K562 (cell line): Measurements from ENCODE around the gene RANGAP1. TPM values are rescaled to one million over a fixed set of nuclear protein-coding genes. Genes with fewer than 3 reads are reported as not detected.

ENCODE experiments used
- ATF1 ChIP-seq, 2 experiments: fragments of 450-650 bp in 1 of 2; IDR thresholded peaks; 2 replicates each; pipeline ENCODE4 v1.6.1; 2016; ENCODE audit warnings: missing compliant biosample characterization in 1 of 2, missing genetic modification characterization in 1 of 2
- CEBPG ChIP-seq, 3 experiments: fragments of 200-800 bp in 1 of 3; sonication (Bioruptor generic) in 1 of 3; sonication (generic) in 1 of 3; formaldehyde crosslinking in 1 of 3; IDR thresholded peaks in 2 of 3; conservative IDR thresholded peaks in 1 of 3; 2 replicates each; pipeline versions ENCODE4 v1.6.1 to v1.8.0; 2016 to 2022; ENCODE audit warnings: missing compliant biosample characterization in 2 of 3, missing genetic modification characterization in 2 of 3, mild to moderate bottlenecking in 1 of 3, missing genetic modification reagents in 1 of 3
- PURB ChIP-seq: sonication (generic); formaldehyde crosslinking; IDR thresholded peaks from 2 replicates; pipeline ENCODE4 v1.9.0; 2021; ENCODE audit warnings: low read depth, mild to moderate bottlenecking, missing genetic modification reagents
- RBM17 ChIP-seq: fragments of 200-400 bp; formaldehyde crosslinking; IDR thresholded peaks from 2 replicates; pipeline ENCODE4 v1.6.1; 2017; ENCODE audit warnings: low read depth, mild to moderate bottlenecking, low read length, borderline replicate concordance
- SOX6 ChIP-seq: fragments of 450-650 bp; IDR thresholded peaks from 2 replicates; pipeline ENCODE4 v1.6.1; 2014; ENCODE audit warnings: mild to moderate bottlenecking
- ZFP30 ChIP-seq: fragments of 250-450 bp; sonication (Bioruptor Pico); IDR thresholded peaks from 2 replicates; pipeline ENCODE4 v1.8.0; 2022; ENCODE audit warnings: moderate library complexity, mild to moderate bottlenecking, inconsistent platforms, borderline replicate concordance
- ZKSCAN3 ChIP-seq: fragments of 250-450 bp; sonication (Bioruptor Pico); IDR thresholded peaks from 2 replicates; pipeline ENCODE4 v1.4.0; 2020
- ZNF12 ChIP-seq: sonication (generic); formaldehyde crosslinking; IDR thresholded peaks from 2 replicates; pipeline ENCODE4 v1.4.0; 2020; ENCODE audit warnings: mild to moderate bottlenecking, missing genetic modification reagents
- ZNF165 ChIP-seq: fragments of 250-450 bp; sonication (Bioruptor Pico); IDR thresholded peaks from 2 replicates; pipeline ENCODE4 v1.4.0; 2020; ENCODE audit warnings: borderline replicate concordance
- ZNF778 ChIP-seq: fragments of 450-650 bp; formaldehyde crosslinking; IDR thresholded peaks from 2 replicates; pipeline ENCODE4 v1.4.0; 2020; ENCODE audit warnings: mild to moderate bottlenecking, moderate library complexity
- polyA plus RNA-seq, 8 experiments: library from polyadenylated mRNA; depleted of rRNA in 4 of 8; stranded (reverse) in 5 of 8; unstranded in 3 of 8; fragments of >200 nt; fragmentation: Nextera tagmentation in 2 of 8; fragmentation: Illumina TruSeq in 1 of 8; extraction: Ambion mirVana in 2 of 8; extraction: Trizol in 1 of 8; gene quantifications; 2 replicates each; pipeline versions ENCODE4 v1.2.1 to v1.2.3, GENCODE V29; 2011 to 2014; ENCODE audit warnings: inconsistent platforms in 1 of 8, missing spikeins in 1 of 8
- total RNA-seq, 7 experiments: library from RNA; depleted of rRNA in 6 of 7; stranded (reverse); fragments of >200 nt in 6 of 7; fragmentation: Illumina TruSeq in 2 of 7; extraction: Trizol in 2 of 7; gene quantifications; 2 replicates each; pipeline versions ENCODE4 v1.2.1 to v1.2.3, GENCODE V29; 2011 to 2021; ENCODE audit warnings: low replicate concordance in 1 of 7
- TF ChIP-seq, protein P1 (sequence below): sonication (generic); formaldehyde crosslinking; IDR thresholded peaks from 2 replicates; pipeline ENCODE4 v1.8.1; 2023; ENCODE audit warnings: missing genetic modification reagents, mild to moderate bottlenecking, borderline replicate concordance
- TF ChIP-seq, protein P2 (sequence below): fragments of 250-450 bp; sonication (Bioruptor Pico); IDR thresholded peaks from 2 replicates; pipeline ENCODE4 v1.4.0; 2020; ENCODE audit warnings: mild to moderate bottlenecking, moderate library complexity
- TF ChIP-seq, protein P3 (sequence below): fragments of 250-450 bp; sonication (Bioruptor Pico); IDR thresholded peaks from 2 replicates; pipeline ENCODE4 v1.5.0; 2020; ENCODE audit warnings: mild to moderate bottlenecking, borderline replicate concordance

RANGAP1 gene
- total and polyA plus RNA-seq, 9 of the 15 experiments (the other 6 are each of a cell fraction or from before 2014, with no cell fraction given), result 2.1 to 104 (median 50.6) TPM

DNA sequence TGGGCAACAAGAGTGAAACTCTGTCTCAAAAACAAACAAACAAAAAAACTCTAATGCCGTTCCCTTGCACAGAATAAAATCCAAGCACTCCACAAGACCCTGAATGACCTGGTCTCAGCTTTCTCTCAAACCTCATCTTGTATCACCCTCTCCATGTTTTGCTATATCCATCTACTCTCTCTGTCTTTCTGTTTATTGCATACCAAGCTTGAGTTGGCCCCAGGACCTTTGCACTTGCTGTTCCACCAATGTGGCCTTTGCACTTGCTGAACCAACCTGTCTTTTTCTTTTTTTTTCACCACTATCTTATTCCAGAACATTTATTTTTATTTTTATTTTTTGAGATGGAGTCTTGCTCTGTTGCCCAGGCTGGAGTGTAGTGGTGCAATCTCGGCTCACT, 82.9 kb downstream of the RANGAP1 start (continued):
- TF ChIP-seq, protein P1, sequence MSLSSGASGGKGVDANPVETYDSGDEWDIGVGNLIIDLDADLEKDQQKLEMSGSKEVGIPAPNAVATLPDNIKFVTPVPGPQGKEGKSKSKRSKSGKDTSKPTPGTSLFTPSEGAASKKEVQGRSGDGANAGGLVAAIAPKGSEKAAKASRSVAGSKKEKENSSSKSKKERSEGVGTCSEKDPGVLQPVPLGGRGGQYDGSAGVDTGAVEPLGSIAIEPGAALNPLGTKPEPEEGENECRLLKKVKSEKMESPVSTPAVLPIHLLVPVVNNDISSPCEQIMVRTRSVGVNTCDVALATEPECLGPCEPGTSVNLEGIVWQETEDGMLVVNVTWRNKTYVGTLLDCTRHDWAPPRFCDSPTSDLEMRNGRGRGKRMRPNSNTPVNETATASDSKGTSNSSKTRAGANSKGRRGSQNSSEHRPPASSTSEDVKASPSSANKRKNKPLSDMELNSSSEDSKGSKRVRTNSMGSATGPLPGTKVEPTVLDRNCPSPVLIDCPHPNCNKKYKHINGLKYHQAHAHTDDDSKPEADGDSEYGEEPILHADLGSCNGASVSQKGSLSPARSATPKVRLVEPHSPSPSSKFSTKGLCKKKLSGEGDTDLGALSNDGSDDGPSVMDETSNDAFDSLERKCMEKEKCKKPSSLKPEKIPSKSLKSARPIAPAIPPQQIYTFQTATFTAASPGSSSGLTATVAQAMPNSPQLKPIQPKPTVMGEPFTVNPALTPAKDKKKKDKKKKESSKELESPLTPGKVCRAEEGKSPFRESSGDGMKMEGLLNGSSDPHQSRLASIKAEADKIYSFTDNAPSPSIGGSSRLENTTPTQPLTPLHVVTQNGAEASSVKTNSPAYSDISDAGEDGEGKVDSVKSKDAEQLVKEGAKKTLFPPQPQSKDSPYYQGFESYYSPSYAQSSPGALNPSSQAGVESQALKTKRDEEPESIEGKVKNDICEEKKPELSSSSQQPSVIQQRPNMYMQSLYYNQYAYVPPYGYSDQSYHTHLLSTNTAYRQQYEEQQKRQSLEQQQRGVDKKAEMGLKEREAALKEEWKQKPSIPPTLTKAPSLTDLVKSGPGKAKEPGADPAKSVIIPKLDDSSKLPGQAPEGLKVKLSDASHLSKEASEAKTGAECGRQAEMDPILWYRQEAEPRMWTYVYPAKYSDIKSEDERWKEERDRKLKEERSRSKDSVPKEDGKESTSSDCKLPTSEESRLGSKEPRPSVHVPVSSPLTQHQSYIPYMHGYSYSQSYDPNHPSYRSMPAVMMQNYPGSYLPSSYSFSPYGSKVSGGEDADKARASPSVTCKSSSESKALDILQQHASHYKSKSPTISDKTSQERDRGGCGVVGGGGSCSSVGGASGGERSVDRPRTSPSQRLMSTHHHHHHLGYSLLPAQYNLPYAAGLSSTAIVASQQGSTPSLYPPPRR (CRISPR knock-in tag), result no peak
- TF ChIP-seq CEBPG (CRISPR knock-in tag; IDR thresholded peaks at IDR 0.05) (no peak), CEBPG (tag; conservative IDR thresholded peaks at IDR 0.05 in 1 of 2, IDR thresholded peaks at IDR 0.05 in 1 of 2) (no peak), ZNF165 (CRISPR knock-in tag) (no peak), ZFP30 (no peak), ZNF778 (CRISPR knock-in tag) (no peak), ZNF12 (CRISPR knock-in tag) (no peak), ATF1 (CRISPR knock-in tag; IDR thresholded peaks at IDR 0.05) (no peak), ATF1 (tag; IDR thresholded peaks at IDR 0.05) (no peak), PURB (CRISPR knock-in tag) (no peak), RBM17 (no peak), SOX6 (no peak), ZKSCAN3 (CRISPR knock-in tag) (no peak)
- TF ChIP-seq, protein P2, sequence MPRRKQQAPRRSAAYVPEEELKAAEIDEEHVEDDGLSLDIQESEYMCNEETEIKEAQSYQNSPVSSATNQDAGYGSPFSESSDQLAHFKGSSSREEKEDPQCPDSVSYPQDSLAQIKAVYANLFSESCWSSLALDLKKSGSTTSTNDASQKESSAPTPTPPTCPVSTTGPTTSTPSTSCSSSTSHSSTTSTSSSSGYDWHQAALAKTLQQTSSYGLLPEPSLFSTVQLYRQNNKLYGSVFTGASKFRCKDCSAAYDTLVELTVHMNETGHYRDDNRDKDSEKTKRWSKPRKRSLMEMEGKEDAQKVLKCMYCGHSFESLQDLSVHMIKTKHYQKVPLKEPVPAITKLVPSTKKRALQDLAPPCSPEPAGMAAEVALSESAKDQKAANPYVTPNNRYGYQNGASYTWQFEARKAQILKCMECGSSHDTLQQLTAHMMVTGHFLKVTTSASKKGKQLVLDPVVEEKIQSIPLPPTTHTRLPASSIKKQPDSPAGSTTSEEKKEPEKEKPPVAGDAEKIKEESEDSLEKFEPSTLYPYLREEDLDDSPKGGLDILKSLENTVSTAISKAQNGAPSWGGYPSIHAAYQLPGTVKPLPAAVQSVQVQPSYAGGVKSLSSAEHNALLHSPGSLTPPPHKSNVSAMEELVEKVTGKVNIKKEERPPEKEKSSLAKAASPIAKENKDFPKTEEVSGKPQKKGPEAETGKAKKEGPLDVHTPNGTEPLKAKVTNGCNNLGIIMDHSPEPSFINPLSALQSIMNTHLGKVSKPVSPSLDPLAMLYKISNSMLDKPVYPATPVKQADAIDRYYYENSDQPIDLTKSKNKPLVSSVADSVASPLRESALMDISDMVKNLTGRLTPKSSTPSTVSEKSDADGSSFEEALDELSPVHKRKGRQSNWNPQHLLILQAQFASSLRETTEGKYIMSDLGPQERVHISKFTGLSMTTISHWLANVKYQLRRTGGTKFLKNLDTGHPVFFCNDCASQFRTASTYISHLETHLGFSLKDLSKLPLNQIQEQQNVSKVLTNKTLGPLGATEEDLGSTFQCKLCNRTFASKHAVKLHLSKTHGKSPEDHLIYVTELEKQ (CRISPR knock-in tag), result no peak
- TF ChIP-seq, protein P3, sequence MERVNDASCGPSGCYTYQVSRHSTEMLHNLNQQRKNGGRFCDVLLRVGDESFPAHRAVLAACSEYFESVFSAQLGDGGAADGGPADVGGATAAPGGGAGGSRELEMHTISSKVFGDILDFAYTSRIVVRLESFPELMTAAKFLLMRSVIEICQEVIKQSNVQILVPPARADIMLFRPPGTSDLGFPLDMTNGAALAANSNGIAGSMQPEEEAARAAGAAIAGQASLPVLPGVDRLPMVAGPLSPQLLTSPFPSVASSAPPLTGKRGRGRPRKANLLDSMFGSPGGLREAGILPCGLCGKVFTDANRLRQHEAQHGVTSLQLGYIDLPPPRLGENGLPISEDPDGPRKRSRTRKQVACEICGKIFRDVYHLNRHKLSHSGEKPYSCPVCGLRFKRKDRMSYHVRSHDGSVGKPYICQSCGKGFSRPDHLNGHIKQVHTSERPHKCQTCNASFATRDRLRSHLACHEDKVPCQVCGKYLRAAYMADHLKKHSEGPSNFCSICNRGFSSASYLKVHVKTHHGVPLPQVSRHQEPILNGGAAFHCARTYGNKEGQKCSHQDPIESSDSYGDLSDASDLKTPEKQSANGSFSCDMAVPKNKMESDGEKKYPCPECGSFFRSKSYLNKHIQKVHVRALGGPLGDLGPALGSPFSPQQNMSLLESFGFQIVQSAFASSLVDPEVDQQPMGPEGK (CRISPR knock-in tag), result no peak
